ENCODE measurements around the gene NOVA1. TPM values are rescaled to one million over a fixed set of nuclear protein-coding genes. Genes with fewer than 3 reads are reported as not detected.

The NOVA1 gene
- total RNA-seq, 2 donors from 2014 or later: 0.44 TPM; not detected in 1

- DNase-seq (no peak), ATAC-seq (replicated peaks in 1 of 2) (no peak)
- Mint-ChIP-seq H3K9me3 (peaks cover 4 to 6% of the 10 kb centered on the region in 2 donors), H3K27me3 (ENCODE audit: low read depth) (no peaks in the 10 kb centered on the region), H3K4me1 (ENCODE audit: low read depth) (no peaks in the 10 kb centered on the region), H3K4me3 (no peak overlapping the region), H3K27ac (no peak overlapping the region), H3K36me3 (ENCODE audit: insufficient read depth in 2 of 2) (no peaks in the 10 kb centered on the region)
Measured at GRCh38 chr14:26478967-26479366, 118.9 kb downstream of the NOVA1 start.

GRCh38 chr14:26466862-26467261, 131.0 kb downstream of the NOVA1 start:
- peaks cover 7 to 12% of the 10 kb centered on the region in 2 donors for H3K9me3 Mint-ChIP-seq
- no peak for ATAC-seq (replicated peaks in 1 of 2)

GRCh38 chr14:26463136-26463535, 134.7 kb downstream of the NOVA1 start:
- Mint-ChIP-seq H3K27ac (no peak overlapping the region), H3K27me3 (ENCODE audit: low read depth) (no peaks in the 10 kb centered on the region), H3K9me3 (peaks cover 7 to 12% of the 10 kb centered on the region in 2 donors), H3K4me1 (ENCODE audit: low read depth) (no peaks in the 10 kb centered on the region), H3K4me3 (no peak overlapping the region), H3K36me3 (ENCODE audit: insufficient read depth in 2 of 2) (peaks cover 0 to 3% of the 10 kb centered on the region in 2 donors)
- DNase-seq (no peak), ATAC-seq (replicated peaks in 1 of 2) (no peak)

More at GRCh38 chr14:26466862-26467261, 131.0 kb downstream of the NOVA1 start:
- Mint-ChIP-seq H3K27me3 (ENCODE audit: low read depth) (no peaks in the 10 kb centered on the region), H3K36me3 (ENCODE audit: insufficient read depth in 2 of 2) (peaks cover 0 to 3% of the 10 kb centered on the region in 2 donors), H3K4me3 (no peak overlapping the region), H3K4me1 (ENCODE audit: low read depth) (no peaks in the 10 kb centered on the region), H3K27ac (no peak overlapping the region)
- no peak for DNase-seq

GRCh38 chr14:26454105-26454504, 143.7 kb downstream of the NOVA1 start:
- Mint-ChIP-seq H3K27ac (no peak overlapping the region), H3K9me3 (peaks cover 0 to 5% of the 10 kb centered on the region in 2 donors), H3K4me3 (no peak overlapping the region), H3K4me1 (ENCODE audit: low read depth) (no peaks in the 10 kb centered on the region), H3K27me3 (ENCODE audit: low read depth) (no peaks in the 10 kb centered on the region), H3K36me3 (ENCODE audit: insufficient read depth in 2 of 2) (no peaks in the 10 kb centered on the region)
- ATAC-seq (replicated peaks in 1 of 2) (no peak), DNase-seq (no peak)

- H3K27me3 Mint-ChIP-seq (ENCODE audit: low read depth): no peaks in the 10 kb centered on the region
- DNase-seq: no peak
- no peak overlapping the region for H3K4me3 Mint-ChIP-seq
- H3K36me3 Mint-ChIP-seq (ENCODE audit: insufficient read depth in 2 of 2): no peaks in the 10 kb centered on the region
- H3K4me1 Mint-ChIP-seq (ENCODE audit: low read depth): no peaks in the 10 kb centered on the region
- H3K9me3 Mint-ChIP-seq: peaks cover 4 to 9% of the 10 kb centered on the region in 2 donors
- H3K27ac Mint-ChIP-seq: no peak overlapping the region
- no peak for ATAC-seq (replicated peaks in 1 of 2)
Measured at GRCh38 chr14:26448181-26448855, 149.5 kb downstream of the NOVA1 start.

GRCh38 chr14:26444822-26445221, 153.0 kb downstream of the NOVA1 start:
- ATAC-seq (replicated peaks in 1 of 2): no peak
- no peak for DNase-seq
- Mint-ChIP-seq H3K36me3 (ENCODE audit: insufficient read depth in 2 of 2) (no peaks in the 10 kb centered on the region), H3K27me3 (ENCODE audit: low read depth) (no peaks in the 10 kb centered on the region), H3K9me3 (peaks cover 4 to 11% of the 10 kb centered on the region in 2 donors), H3K27ac (no peak overlapping the region), H3K4me3 (no peak overlapping the region), H3K4me1 (ENCODE audit: low read depth) (no peaks in the 10 kb centered on the region)

- no peaks in the 10 kb centered on the region for H3K4me1 Mint-ChIP-seq (ENCODE audit: low read depth)
- peaks cover 4 to 11% of the 10 kb centered on the region in 2 donors for H3K9me3 Mint-ChIP-seq
- ATAC-seq (replicated peaks in 1 of 2): no peak
- no peaks in the 10 kb centered on the region for H3K36me3 Mint-ChIP-seq (ENCODE audit: insufficient read depth in 2 of 2)
- no peak for DNase-seq
- H3K4me3 Mint-ChIP-seq: no peak overlapping the region
- no peak overlapping the region for H3K27ac Mint-ChIP-seq
- H3K27me3 Mint-ChIP-seq (ENCODE audit: low read depth): no peaks in the 10 kb centered on the region
Measured at GRCh38 chr14:26443654-26444053, 154.2 kb downstream of the NOVA1 start.

GRCh38 chr14:26429205-26429604, 168.6 kb downstream of the NOVA1 start:
- Mint-ChIP-seq H3K9me3 (peaks cover 2 to 12% of the 10 kb centered on the region in 2 donors), H3K36me3 (ENCODE audit: insufficient read depth in 2 of 2) (no peaks in the 10 kb centered on the region), H3K4me1 (ENCODE audit: low read depth) (no peaks in the 10 kb centered on the region), H3K27ac (no peak overlapping the region), H3K27me3 (ENCODE audit: low read depth) (no peaks in the 10 kb centered on the region), H3K4me3 (no peak overlapping the region)
- ATAC-seq (replicated peaks in 1 of 2) (no peak), DNase-seq (no peak)

GRCh38 chr14:26427097-26427496, 170.7 kb downstream of the NOVA1 start:
- no peak for DNase-seq
- no peaks in the 10 kb centered on the region for H3K36me3 Mint-ChIP-seq (ENCODE audit: insufficient read depth in 2 of 2)
- no peaks in the 10 kb centered on the region for H3K4me1 Mint-ChIP-seq (ENCODE audit: low read depth)
- no peaks in the 10 kb centered on the region for H3K27me3 Mint-ChIP-seq (ENCODE audit: low read depth)
- H3K27ac Mint-ChIP-seq: no peak overlapping the region
- no peak overlapping the region for H3K4me3 Mint-ChIP-seq
- H3K9me3 Mint-ChIP-seq: peaks cover 2 to 12% of the 10 kb centered on the region in 2 donors
- ATAC-seq (replicated peaks in 1 of 2): no peak

- H3K9me3 Mint-ChIP-seq: peaks cover 1 to 9% of the 10 kb centered on the region in 2 donors
- no peak overlapping the region for H3K4me3 Mint-ChIP-seq
- no peak overlapping the region for H3K27ac Mint-ChIP-seq
- H3K4me1 Mint-ChIP-seq (ENCODE audit: low read depth): no peaks in the 10 kb centered on the region
- H3K27me3 Mint-ChIP-seq (ENCODE audit: low read depth): no peaks in the 10 kb centered on the region
- DNase-seq: no peak
- no peaks in the 10 kb centered on the region for H3K36me3 Mint-ChIP-seq (ENCODE audit: insufficient read depth in 2 of 2)
- ATAC-seq (replicated peaks in 1 of 2): no peak
Measured at GRCh38 chr14:26424537-26424936, 173.3 kb downstream of the NOVA1 start.

GRCh38 chr14:26415618-26416123, 182.2 kb downstream of the NOVA1 start:
- DNase-seq (no peak), ATAC-seq (replicated peaks in 1 of 2) (no peak)
- H3K4me1 Mint-ChIP-seq (ENCODE audit: low read depth): no peaks in the 10 kb centered on the region
- no peak overlapping the region for H3K4me3 Mint-ChIP-seq
- no peaks in the 10 kb centered on the region for H3K27me3 Mint-ChIP-seq (ENCODE audit: low read depth)
- H3K36me3 Mint-ChIP-seq (ENCODE audit: insufficient read depth in 2 of 2): no peaks in the 10 kb centered on the region
- H3K9me3 Mint-ChIP-seq: peaks cover 11 to 15% of the 10 kb centered on the region in 2 donors
- H3K27ac Mint-ChIP-seq: no peak overlapping the region

- H3K36me3 Mint-ChIP-seq (ENCODE audit: insufficient read depth in 2 of 2): no peaks in the 10 kb centered on the region
- H3K27ac Mint-ChIP-seq: no peak overlapping the region
- no peaks in the 10 kb centered on the region for H3K4me1 Mint-ChIP-seq (ENCODE audit: low read depth)
- DNase-seq: no peak
- H3K4me3 Mint-ChIP-seq: no peak overlapping the region
- no peak for ATAC-seq (replicated peaks in 1 of 2)
- peaks cover 10 to 17% of the 10 kb centered on the region in 2 donors for H3K9me3 Mint-ChIP-seq
- H3K27me3 Mint-ChIP-seq (ENCODE audit: low read depth): no peaks in the 10 kb centered on the region
Measured at GRCh38 chr14:26414926-26415325, 182.9 kb downstream of the NOVA1 start.

- no peak overlapping the region for H3K4me3 Mint-ChIP-seq
- no peaks in the 10 kb centered on the region for H3K36me3 Mint-ChIP-seq (ENCODE audit: insufficient read depth in 2 of 2)
- H3K27me3 Mint-ChIP-seq (ENCODE audit: low read depth): no peaks in the 10 kb centered on the region
- DNase-seq (no peak), ATAC-seq (replicated peaks in 1 of 2) (no peak)
- peaks cover 8 to 18% of the 10 kb centered on the region in 2 donors for H3K9me3 Mint-ChIP-seq
- H3K4me1 Mint-ChIP-seq (ENCODE audit: low read depth): no peaks in the 10 kb centered on the region
- no peak overlapping the region for H3K27ac Mint-ChIP-seq
Measured at GRCh38 chr14:26414103-26414502, 183.7 kb downstream of the NOVA1 start.

GRCh38 chr14:26412421-26412820, 185.4 kb downstream of the NOVA1 start:
- H3K27me3 Mint-ChIP-seq (ENCODE audit: low read depth): no peaks in the 10 kb centered on the region
- H3K27ac Mint-ChIP-seq: no peak overlapping the region
- no peaks in the 10 kb centered on the region for H3K4me1 Mint-ChIP-seq (ENCODE audit: low read depth)
- peaks cover 8 to 16% of the 10 kb centered on the region in 2 donors for H3K9me3 Mint-ChIP-seq
- H3K36me3 Mint-ChIP-seq (ENCODE audit: insufficient read depth in 2 of 2): no peaks in the 10 kb centered on the region
- ATAC-seq (replicated peaks in 1 of 2) (no peak), DNase-seq (no peak)
- H3K4me3 Mint-ChIP-seq: no peak overlapping the region

Data from activated T-cell treated with anti-CD3 and anti-CD28 coated beads, Interleukin-2, amount 50 U/mL, for 72 hours (primary cell).